Thyroid gland (tissue), 4 donors: Measurements from ENCODE around the gene GPLD1.
"Not testable (repeated sequence)": the region's sequence is repeated elsewhere in the genome, so short reads cannot be mapped to it uniquely, and the experiment has no call there.

Experiments used
- CTCF ChIP-seq, 6 experiments: fragments of 200-600 bp in 3 of 6; fragments of 450-650 bp in 3 of 6; sonication (generic) in 3 of 6; IDR thresholded peaks; one replicate each; pipeline ENCODE4 v1.5.1; 2016 to 2019; ENCODE audit warnings: antibody characterized with exemption in 6 of 6, mild to moderate bottlenecking in 2 of 6, inconsistent platforms in 1 of 6, moderate library complexity in 1 of 6
- POLR2A ChIP-seq, 2 donors: fragments of 450-650 bp; IDR thresholded peaks; one replicate each; pipeline ENCODE4 v1.6.1; 2017; ENCODE audit warnings: antibody characterized with exemption in 2 of 2, mild to moderate bottlenecking in 2 of 2, moderate library complexity in 1 of 2

GRCh38 chr6:24511976-24512375 is 22.6 kb upstream of the GPLD1 start:
- TF ChIP-seq CTCF, POLR2A (IDR thresholded peaks at IDR 0.05): not testable (repeated sequence)
